Rectal smooth muscle tissue (tissue), 1 donor: ENCODE data around the gene BHLHA15.

Experiments used
- H3K27ac ChIP-seq: one replicate; pipeline ENCODE4 v1.7.0; 2013; ENCODE audit warnings: low read depth, low read length, inconsistent platforms
- H3K27me3 ChIP-seq: one replicate; pipeline ENCODE4 v1.7.0; 2013; ENCODE audit warnings: low read length; ENCODE audit not compliant: control insufficient read depth, insufficient read depth
- H3K36me3 ChIP-seq: one replicate; pipeline ENCODE4 v1.7.0; 2013; ENCODE audit warnings: low read length; ENCODE audit not compliant: control insufficient read depth, insufficient read depth
- H3K4me1 ChIP-seq: one replicate; pipeline ENCODE4 v1.7.0; 2013; ENCODE audit warnings: low read length; ENCODE audit not compliant: control insufficient read depth, insufficient read depth
- H3K4me3 ChIP-seq: one replicate; pipeline ENCODE4 v1.7.0; 2013; ENCODE audit warnings: low read length
- H3K9ac ChIP-seq: one replicate; pipeline ENCODE4 v1.7.0; 2013; ENCODE audit warnings: low read length

Gene BHLHA15

GRCh38 chr7:98192781-98193457 lies 18.3 kb upstream of the BHLHA15 start:
- Histone ChIP-seq H3K9ac (no peak overlapping the region), H3K27ac (no peak overlapping the region), H3K4me3 (no peak overlapping the region), H3K36me3 (peaks cover 18% of the 10 kb centered on the region), H3K4me1 (no peaks in the 10 kb centered on the region), H3K27me3 (no peaks in the 10 kb centered on the region)

- Histone ChIP-seq H3K27me3 (no peaks in the 10 kb centered on the region), H3K27ac (no peak overlapping the region), H3K4me3 (no peak overlapping the region), H3K9ac (no peak overlapping the region), H3K36me3 (peaks cover 18% of the 10 kb centered on the region), H3K4me1 (no peaks in the 10 kb centered on the region)
Measured at GRCh38 chr7:98193474-98194180, 17.6 kb upstream of the BHLHA15 start.

- H3K9ac ChIP-seq, result no peak overlapping the region
- no peak overlapping the region for H3K27ac ChIP-seq
- H3K27me3 ChIP-seq, result no peaks in the 10 kb centered on the region
- no peak overlapping the region for H3K4me3 ChIP-seq
- H3K4me1 ChIP-seq, result no peaks in the 10 kb centered on the region
- peaks cover 18% of the 10 kb centered on the region for H3K36me3 ChIP-seq
Measured at GRCh38 chr7:98194186-98194585, 17.1 kb upstream of the BHLHA15 start.

- H3K36me3 ChIP-seq, result peaks cover 13% of the 10 kb centered on the region
- no peak overlapping the region for H3K4me3 ChIP-seq
- no peaks in the 10 kb centered on the region for H3K4me1 ChIP-seq
Measured at GRCh38 chr7:98194672-98195457, 16.4 kb upstream of the BHLHA15 start.

GRCh38 chr7:98196706-98197605 lies 14.3 kb upstream of the BHLHA15 start:
- H3K4me1 ChIP-seq, result no peaks in the 10 kb centered on the region
- H3K27me3 ChIP-seq, result no peaks in the 10 kb centered on the region
- peaks cover 10% of the 10 kb centered on the region for H3K36me3 ChIP-seq
- no peak overlapping the region for H3K27ac ChIP-seq
- H3K9ac ChIP-seq, result no peak overlapping the region
- H3K4me3 ChIP-seq, result no peak overlapping the region

More at GRCh38 chr7:98194672-98195457, 16.4 kb upstream of the BHLHA15 start:
- Histone ChIP-seq H3K27ac (no peak overlapping the region), H3K27me3 (no peaks in the 10 kb centered on the region), H3K9ac (no peak overlapping the region)

- Histone ChIP-seq H3K9ac (no peak overlapping the region), H3K27ac (no peak overlapping the region), H3K4me3 (no peak overlapping the region), H3K4me1 (no peaks in the 10 kb centered on the region), H3K36me3 (peaks cover 6% of the 10 kb centered on the region), H3K27me3 (no peaks in the 10 kb centered on the region)
Measured at GRCh38 chr7:98199131-98199530, 12.1 kb upstream of the BHLHA15 start.

GRCh38 chr7:98200364-98200763 lies 10.9 kb upstream of the BHLHA15 start:
- Histone ChIP-seq H3K9ac (no peak overlapping the region), H3K4me3 (no peak overlapping the region)

GRCh38 chr7:98202367-98203195 lies 8.7 kb upstream of the BHLHA15 start:
- Histone ChIP-seq H3K36me3 (peaks cover 14% of the 10 kb centered on the region), H3K4me3 (no peak overlapping the region), H3K27me3 (no peaks in the 10 kb centered on the region), H3K27ac (no peak overlapping the region), H3K9ac (no peak overlapping the region), H3K4me1 (no peaks in the 10 kb centered on the region)

More at GRCh38 chr7:98200364-98200763, 10.9 kb upstream of the BHLHA15 start:
- peaks cover 5% of the 10 kb centered on the region for H3K36me3 ChIP-seq
- no peaks in the 10 kb centered on the region for H3K4me1 ChIP-seq
- H3K27ac ChIP-seq, result no peak overlapping the region
- no peaks in the 10 kb centered on the region for H3K27me3 ChIP-seq

- no peak overlapping the region for H3K9ac ChIP-seq
Measured at GRCh38 chr7:98203261-98203963, 7.8 kb upstream of the BHLHA15 start.

GRCh38 chr7:98203964-98204605 lies 7.2 kb upstream of the BHLHA15 start:
- Histone ChIP-seq H3K4me3 (no peak overlapping the region), H3K27ac (no peak overlapping the region), H3K9ac (no peak overlapping the region), H3K27me3 (no peaks in the 10 kb centered on the region), H3K36me3 (peaks cover 14% of the 10 kb centered on the region), H3K4me1 (no peaks in the 10 kb centered on the region)

More at GRCh38 chr7:98203261-98203963, 7.8 kb upstream of the BHLHA15 start:
- H3K4me1 ChIP-seq, result no peaks in the 10 kb centered on the region
- H3K36me3 ChIP-seq, result peaks cover 14% of the 10 kb centered on the region
- no peak overlapping the region for H3K27ac ChIP-seq
- no peaks in the 10 kb centered on the region for H3K27me3 ChIP-seq
- H3K4me3 ChIP-seq, result no peak overlapping the region
